ENCODE measurements around the gene GLYR1.

- TF ChIP-seq CTCF (IDR thresholded peaks at IDR 0.05): no peak
- no peak for TF ChIP-seq EZH2 (IDR thresholded peaks at IDR 0.05)
- TF ChIP-seq EZH2phosphoT487 (IDR thresholded peaks at IDR 0.05): no peak
These were observed 35.8 kb downstream of the GLYR1 start for GRCh38 chr16:4811242-4811641.
